GM23338 (cell line): ENCODE data around the gene RAP1GDS1. TPM values are rescaled to one million over a fixed set of nuclear protein-coding genes. Genes with fewer than 3 reads are reported as not detected.

Source experiments
- ATAC-seq: fragments of 200-7000 bp; cut with Tn5 transposase; 3 replicates; pipeline ENCODE4 v1.9.1; 2020
- DNase-seq: peaks from one replicate; pipeline ENCODE4 v3.0.0-alpha.2; 2015; ENCODE audit warnings: low spot score
- H2AFZ ChIP-seq: fragments of 200-600 bp; sonication (generic); 2 replicates; pipeline ENCODE4 v1.8.0; 2016; ENCODE audit warnings: antibody characterized with exemption, mild to moderate bottlenecking, moderate library complexity
- H3F3A ChIP-seq: fragments of 200-600 bp; sonication (generic); replicated peaks from 2 replicates; pipeline ENCODE4 v1.8.0; 2017; ENCODE audit warnings: antibody characterized with exemption, mixed run types, low read depth
- H3K27ac ChIP-seq: fragments of 200-600 bp; sonication (generic); 2 replicates; pipeline ENCODE4 v1.6.1; 2016; ENCODE audit warnings: low read depth
- H3K27me3 ChIP-seq: fragments of 200-600 bp; sonication (generic); 2 replicates; pipeline ENCODE4 v1.8.0; 2016; ENCODE audit warnings: mild to moderate bottlenecking, mixed run types, moderate library complexity; ENCODE audit not compliant: insufficient read depth
- H3K36me3 ChIP-seq: fragments of 200-600 bp; sonication (generic); 2 replicates; pipeline ENCODE4 v1.8.0; 2016; ENCODE audit warnings: mild to moderate bottlenecking; ENCODE audit not compliant: insufficient read depth
- H3K4me1 ChIP-seq: fragments of 200-600 bp; sonication (generic); 2 replicates; pipeline ENCODE4 v1.8.0; 2016; ENCODE audit warnings: mild to moderate bottlenecking, moderate library complexity; ENCODE audit not compliant: insufficient read depth
- H3K4me2 ChIP-seq: fragments of 200-600 bp; sonication (generic); 2 replicates; pipeline ENCODE4 v1.7.1; 2017; ENCODE audit warnings: mixed run types
- H3K4me3 ChIP-seq: fragments of 200-600 bp; sonication (generic); 2 replicates; pipeline ENCODE4 v1.6.1; 2016; ENCODE audit warnings: mixed run types
- H3K79me2 ChIP-seq: fragments of 200-600 bp; sonication (generic); replicated peaks from 2 replicates; pipeline ENCODE4 v1.8.0; 2017; ENCODE audit warnings: mild to moderate bottlenecking; ENCODE audit not compliant: insufficient read depth
- H3K9me2 ChIP-seq: fragments of 200-600 bp; sonication (generic); 2 replicates; pipeline ENCODE4 v1.8.0; 2017; ENCODE audit not compliant: insufficient read depth
- H4K20me1 ChIP-seq: fragments of 200-600 bp; sonication (generic); replicated peaks from 2 replicates; pipeline ENCODE4 v1.8.0; 2017; ENCODE audit warnings: mild to moderate bottlenecking; ENCODE audit not compliant: insufficient read depth
- H3K27ac Mint-ChIP-seq: 2 replicates; pipeline ENCODE4 v1.8.0; 2020; ENCODE audit warnings: inconsistent platforms, mild to moderate bottlenecking, moderate library complexity, mixed read lengths
- H3K27me3 Mint-ChIP-seq: 3 replicates; pipeline ENCODE4 v1.8.0; 2022; ENCODE audit warnings: low read depth, mild to moderate bottlenecking, moderate library complexity, mixed read lengths, inconsistent platforms; ENCODE audit not compliant: insufficient read depth, poor library complexity
- H3K36me3 Mint-ChIP-seq: 3 replicates; pipeline ENCODE4 v1.8.0; 2021; ENCODE audit warnings: low read depth, mild to moderate bottlenecking, inconsistent platforms, moderate library complexity, mixed read lengths
- H3K4me1 Mint-ChIP-seq: 3 replicates; pipeline ENCODE4 v1.8.0; 2020; ENCODE audit warnings: mild to moderate bottlenecking, inconsistent platforms, mixed read lengths
- H3K4me3 Mint-ChIP-seq: 3 replicates; pipeline ENCODE4 v1.8.0; 2021; ENCODE audit warnings: moderate library complexity, mild to moderate bottlenecking, inconsistent platforms, mixed read lengths
- H3K9me3 Mint-ChIP-seq: 3 replicates; pipeline ENCODE4 v1.8.0; 2020; ENCODE audit warnings: moderate library complexity, mild to moderate bottlenecking, inconsistent platforms, mixed read lengths
- CREB1 ChIP-seq: fragments of 250-450 bp; sonication (Bioruptor Pico); IDR thresholded peaks from 2 replicates; pipeline ENCODE4 v1.5.0; 2020; ENCODE audit warnings: low read depth, mild to moderate bottlenecking, moderate library complexity
- ETS1 ChIP-seq: IDR thresholded peaks from 2 replicates; pipeline ENCODE4 v1.6.1; 2016; ENCODE audit warnings: antibody characterized with exemption
- EZH2 ChIP-seq: fragments of 200-600 bp; sonication (generic); IDR thresholded peaks from one replicate; pipeline ENCODE4 v1.8.0; 2017; ENCODE audit warnings: antibody characterized with exemption, mild to moderate bottlenecking, low read depth; ENCODE audit not compliant: unreplicated experiment
- EZH2phosphoT487 ChIP-seq: fragments of 200-600 bp; sonication (generic); IDR thresholded peaks from one replicate; pipeline ENCODE4 v1.8.1; 2018; ENCODE audit warnings: antibody characterized with exemption; ENCODE audit not compliant: unreplicated experiment
- JUNB ChIP-seq: IDR thresholded peaks from one replicate; pipeline ENCODE4 v1.6.1; 2016; ENCODE audit warnings: antibody characterized with exemption; ENCODE audit not compliant: unreplicated experiment
- NANOG ChIP-seq: IDR thresholded peaks from 2 replicates; pipeline ENCODE4 v1.6.1; 2016; ENCODE audit warnings: antibody characterized with exemption, borderline replicate concordance
- POLR2AphosphoS5 ChIP-seq: IDR thresholded peaks from 2 replicates; pipeline ENCODE4 v1.6.1; 2016; ENCODE audit warnings: antibody characterized with exemption, low read depth
- REST ChIP-seq: IDR thresholded peaks from one replicate; pipeline ENCODE4 v1.6.1; 2018; ENCODE audit warnings: antibody characterized with exemption; ENCODE audit not compliant: unreplicated experiment
- STAT1 ChIP-seq: IDR thresholded peaks from one replicate; pipeline ENCODE4 v1.6.1; 2016; ENCODE audit warnings: antibody characterized with exemption; ENCODE audit not compliant: unreplicated experiment
- ZNF114 ChIP-seq: fragments of 250-450 bp; sonication (Bioruptor Pico); IDR thresholded peaks from 2 replicates; pipeline ENCODE4 v1.5.0; 2020; ENCODE audit warnings: mild to moderate bottlenecking, moderate library complexity
- ZNF331 ChIP-seq: fragments of 250-450 bp; sonication (Bioruptor Pico); IDR thresholded peaks from 2 replicates; pipeline ENCODE4 v1.5.0; 2020; ENCODE audit warnings: low read depth, mild to moderate bottlenecking, moderate library complexity
- ZNF462 ChIP-seq: fragments of 250-450 bp; sonication (Bioruptor Pico); IDR thresholded peaks from 2 replicates; pipeline ENCODE4 v1.5.0; 2020; ENCODE audit warnings: mild to moderate bottlenecking, moderate library complexity
- polyA plus RNA-seq: library from polyadenylated mRNA; unstranded; fragments of >200 nt; fragmentation: Nextera tagmentation; extraction: Ambion mirVana; gene quantifications from 2 replicates; pipeline ENCODE4 v1.2.1, GENCODE V29; 2016
- total RNA-seq: library from RNA; depleted of rRNA; stranded (reverse); fragments of >200 nt; shearing (Covaris generic); gene quantifications from 2 replicates; pipeline ENCODE4 v1.2.3, GENCODE V29; 2014

The RAP1GDS1 gene
- total and polyA plus RNA-seq, 2 experiments from 2014 or later: 23.7 to 32.4 TPM

DNA sequence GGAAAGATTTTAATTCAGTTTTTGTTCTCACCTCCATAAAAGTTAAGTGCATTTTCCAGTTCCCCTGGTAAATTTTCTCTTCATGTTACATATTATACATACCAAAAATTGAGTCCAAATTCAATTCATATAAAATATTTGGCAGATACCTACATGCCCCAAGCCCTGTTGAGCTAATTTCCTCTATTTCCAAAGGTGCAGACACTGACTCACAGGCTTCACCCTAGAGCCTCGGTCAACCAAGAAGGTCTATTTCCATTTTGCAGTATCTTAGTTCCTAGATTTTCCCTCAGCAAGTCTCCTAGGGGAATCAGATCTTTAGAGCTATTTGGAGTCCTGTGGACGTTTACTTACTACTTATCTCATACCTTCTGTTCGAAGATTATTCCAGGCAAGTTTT lies 222.8 kb downstream of the RAP1GDS1 start:
- no peak overlapping the region for H2AFZ ChIP-seq
- Mint-ChIP-seq H3K9me3 (no peaks in the 10 kb centered on the region), H3K27me3 (no peaks in the 10 kb centered on the region), H3K36me3 (no peaks in the 10 kb centered on the region), H3K27ac (no peak overlapping the region), H3K4me1 (peaks cover 58% of the 10 kb centered on the region), H3K4me3 (no peak overlapping the region)
- H3K9me2 ChIP-seq: peaks cover 8% of the 10 kb centered on the region; the same call in 1 of the 2 replicates
- DNase-seq (no peak), ATAC-seq (no peak)
- H3K4me2 ChIP-seq: no peak overlapping the region
- TF ChIP-seq JUNB: no peak
- TF ChIP-seq EZH2phosphoT487: no peak
- no peak for TF ChIP-seq NANOG
- H3K27ac ChIP-seq: no peak overlapping the region
- peaks cover 37% of the 10 kb centered on the region for H3K4me1 ChIP-seq
- no peaks in the 10 kb centered on the region for H4K20me1 ChIP-seq
- no peaks in the 10 kb centered on the region for H3K27me3 ChIP-seq
- no peaks in the 10 kb centered on the region for H3K36me3 ChIP-seq
- H3F3A ChIP-seq: no peaks in the 10 kb centered on the region
- no peak overlapping the region for H3K4me3 ChIP-seq
- no peaks in the 10 kb centered on the region for H3K79me2 ChIP-seq

- Histone ChIP-seq H2AFZ (no peak overlapping the region), H3F3A (no peaks in the 10 kb centered on the region), H3K4me3 (no peak overlapping the region), H3K79me2 (no peaks in the 10 kb centered on the region), H3K27ac (no peak overlapping the region), H3K36me3 (no peaks in the 10 kb centered on the region), H3K4me1 (peaks cover 37% of the 10 kb centered on the region), H4K20me1 (no peaks in the 10 kb centered on the region), H3K27me3 (no peaks in the 10 kb centered on the region), H3K4me2 (no peak overlapping the region), H3K9me2 (peaks cover 8% of the 10 kb centered on the region; the same call in 1 of the 2 replicates)
- ATAC-seq: no peak
- Mint-ChIP-seq H3K4me3 (no peak overlapping the region), H3K4me1 (peaks cover 50% of the 10 kb centered on the region), H3K27ac (no peak overlapping the region), H3K9me3 (no peaks in the 10 kb centered on the region), H3K27me3 (no peaks in the 10 kb centered on the region), H3K36me3 (no peaks in the 10 kb centered on the region)
- no peak for DNase-seq
- TF ChIP-seq NANOG: no peak
- TF ChIP-seq JUNB: no peak
- no peak for TF ChIP-seq ZNF114 (CRISPR knock-in tag)
- no peak for TF ChIP-seq STAT1
- no peak for TF ChIP-seq CREB1
- no peak for TF ChIP-seq REST
- no peak for TF ChIP-seq EZH2
- TF ChIP-seq POLR2AphosphoS5: no peak
- no peak for TF ChIP-seq ETS1
- TF ChIP-seq EZH2phosphoT487: no peak
- no peak for TF ChIP-seq ZNF331
- TF ChIP-seq ZNF462 (CRISPR knock-in tag): no peak
Observed at GRCh38 chr4:98485816-98486345, 224.7 kb downstream of the RAP1GDS1 start.
